MM.1S (cell line): ENCODE results near the gene RARRES2.

ENCODE experiments used
- CTCF ChIP-seq: fragments of 300-600 bp; sonication (generic); IDR thresholded peaks from 2 replicates; pipeline ENCODE4 v1.5.1; 2016; ENCODE audit warnings: antibody characterized with exemption, low read length, mixed read lengths
- EZH2 ChIP-seq: fragments of 300-600 bp; sonication (generic); optimal IDR thresholded peaks from 2 replicates; pipeline ENCODE3; 2017; ENCODE audit warnings: low read depth, mild to moderate bottlenecking, antibody characterized with exemption, low read length, mixed read lengths

DNA sequence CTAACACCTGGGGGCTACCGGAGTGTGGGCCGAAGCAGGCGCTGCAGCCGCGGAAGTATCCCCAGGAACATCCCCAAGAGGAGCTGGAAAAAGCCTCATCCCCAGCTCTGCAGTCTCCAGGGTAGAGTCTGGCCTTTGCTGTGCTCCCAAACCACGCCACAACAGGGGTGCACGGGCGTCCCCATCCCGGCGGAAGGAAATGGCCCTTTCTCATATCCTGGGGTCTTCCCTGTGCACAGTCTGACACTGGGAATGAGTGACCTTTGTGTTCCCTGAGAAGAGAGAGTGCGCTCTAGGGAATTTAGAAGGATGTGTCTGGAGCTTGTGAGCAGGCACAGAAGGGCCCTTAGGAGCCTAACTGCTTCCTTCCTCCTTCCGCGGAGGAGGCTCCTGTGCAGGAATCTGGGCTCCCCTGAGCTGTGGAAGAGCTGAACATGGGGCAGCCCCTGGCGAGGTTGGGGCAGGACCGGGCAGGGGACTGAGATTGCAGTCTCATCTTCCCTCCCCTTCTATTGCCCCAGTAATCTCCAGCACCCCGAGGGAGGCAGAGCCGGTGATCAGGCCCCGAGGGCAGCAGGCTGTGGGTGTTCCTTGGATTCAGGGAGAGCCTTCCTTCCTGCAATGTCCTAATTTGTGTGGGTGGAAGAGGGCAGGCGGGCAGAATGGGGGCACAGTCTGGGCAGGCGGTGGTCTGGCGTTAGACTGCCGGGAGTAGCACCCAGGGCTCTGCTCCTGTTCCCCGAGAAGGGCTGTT is 28.5 kb upstream of the RARRES2 start:
- TF ChIP-seq CTCF (no peak), EZH2 (no peak)
